ENCODE measurements around the gene DHH. TPM values are rescaled to one million over a fixed set of nuclear protein-coding genes. Genes with fewer than 3 reads are reported as not detected.
"Not testable (repeated sequence)": the region's sequence is repeated elsewhere in the genome, so short reads cannot be mapped to it uniquely, and the experiment has no call there.

The DHH gene
- total RNA-seq, 1 donor from 2014 or later = 0.46 TPM

DNA sequence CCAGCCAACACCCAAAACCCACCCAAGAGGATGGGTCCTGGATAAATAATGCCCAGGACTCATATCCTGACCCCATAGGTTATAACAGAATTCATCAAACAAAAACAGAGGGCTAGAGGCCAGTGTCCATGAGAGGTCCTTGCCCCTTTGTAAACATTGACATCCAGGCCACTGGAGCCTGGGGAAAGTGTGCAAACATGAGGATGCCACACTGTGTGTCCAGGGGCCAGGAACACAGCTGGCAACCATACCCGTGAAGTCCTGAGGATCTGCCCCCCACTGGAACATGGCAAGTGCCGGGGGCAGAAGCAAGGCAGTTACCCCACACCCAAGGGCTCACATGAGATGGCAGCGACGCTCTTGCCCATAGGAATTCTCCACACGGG is 29.8 kb downstream of the DHH start:
- no peak for DNase-seq (ENCODE audit: low spot score)
- H3K36me3 Mint-ChIP-seq (ENCODE audit: low read depth, unreplicated experiment) = no peaks in the 10 kb centered on the region
- no peaks in the 10 kb centered on the region for H3K9me3 Mint-ChIP-seq (ENCODE audit: unreplicated experiment)
- no peak overlapping the region for H3K4me3 Mint-ChIP-seq (ENCODE audit: unreplicated experiment)
- H3K27me3 Mint-ChIP-seq (ENCODE audit: unreplicated experiment) = peaks cover 5% of the 10 kb centered on the region
- H3K4me1 Mint-ChIP-seq (ENCODE audit: unreplicated experiment) = peaks cover 11% of the 10 kb centered on the region
- TF ChIP-seq, protein P1, sequence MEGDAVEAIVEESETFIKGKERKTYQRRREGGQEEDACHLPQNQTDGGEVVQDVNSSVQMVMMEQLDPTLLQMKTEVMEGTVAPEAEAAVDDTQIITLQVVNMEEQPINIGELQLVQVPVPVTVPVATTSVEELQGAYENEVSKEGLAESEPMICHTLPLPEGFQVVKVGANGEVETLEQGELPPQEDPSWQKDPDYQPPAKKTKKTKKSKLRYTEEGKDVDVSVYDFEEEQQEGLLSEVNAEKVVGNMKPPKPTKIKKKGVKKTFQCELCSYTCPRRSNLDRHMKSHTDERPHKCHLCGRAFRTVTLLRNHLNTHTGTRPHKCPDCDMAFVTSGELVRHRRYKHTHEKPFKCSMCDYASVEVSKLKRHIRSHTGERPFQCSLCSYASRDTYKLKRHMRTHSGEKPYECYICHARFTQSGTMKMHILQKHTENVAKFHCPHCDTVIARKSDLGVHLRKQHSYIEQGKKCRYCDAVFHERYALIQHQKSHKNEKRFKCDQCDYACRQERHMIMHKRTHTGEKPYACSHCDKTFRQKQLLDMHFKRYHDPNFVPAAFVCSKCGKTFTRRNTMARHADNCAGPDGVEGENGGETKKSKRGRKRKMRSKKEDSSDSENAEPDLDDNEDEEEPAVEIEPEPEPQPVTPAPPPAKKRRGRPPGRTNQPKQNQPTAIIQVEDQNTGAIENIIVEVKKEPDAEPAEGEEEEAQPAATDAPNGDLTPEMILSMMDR (IDR thresholded peaks at IDR 0.05; ENCODE audit: unreplicated experiment) = no peak
- H3K27ac Mint-ChIP-seq (ENCODE audit: unreplicated experiment) = no peak overlapping the region

DNA sequence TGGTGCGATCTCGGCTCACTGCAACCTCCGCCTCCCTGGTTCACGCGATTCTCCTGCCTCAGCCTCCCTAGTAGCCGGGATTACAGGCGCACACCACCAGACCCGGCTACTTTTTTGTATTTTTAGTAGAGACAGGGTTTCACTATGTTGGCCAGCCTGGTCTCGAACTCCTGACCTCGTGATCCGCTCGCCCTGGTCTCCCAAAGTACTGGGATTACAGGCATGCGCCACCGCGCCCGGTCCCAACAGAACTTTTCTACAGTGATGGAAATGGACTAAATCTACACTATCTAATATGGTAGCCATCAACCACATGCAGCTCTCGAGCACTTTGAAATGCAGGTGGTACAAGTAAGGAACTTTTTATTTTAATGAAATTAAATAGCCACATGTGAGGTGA is 32.7 kb downstream of the DHH start:
- H3K9me3 Mint-ChIP-seq (ENCODE audit: unreplicated experiment); H3K27ac Mint-ChIP-seq (ENCODE audit: unreplicated experiment); DNase-seq (ENCODE audit: low spot score); H3K4me3 Mint-ChIP-seq (ENCODE audit: unreplicated experiment): not testable (repeated sequence)
- H3K4me1 Mint-ChIP-seq (ENCODE audit: unreplicated experiment) = peaks cover 32% of the 10 kb centered on the region
- H3K36me3 Mint-ChIP-seq (ENCODE audit: low read depth, unreplicated experiment) = peaks cover 11% of the 10 kb centered on the region
- peaks cover 21% of the 10 kb centered on the region for H3K27me3 Mint-ChIP-seq (ENCODE audit: unreplicated experiment)

DNA sequence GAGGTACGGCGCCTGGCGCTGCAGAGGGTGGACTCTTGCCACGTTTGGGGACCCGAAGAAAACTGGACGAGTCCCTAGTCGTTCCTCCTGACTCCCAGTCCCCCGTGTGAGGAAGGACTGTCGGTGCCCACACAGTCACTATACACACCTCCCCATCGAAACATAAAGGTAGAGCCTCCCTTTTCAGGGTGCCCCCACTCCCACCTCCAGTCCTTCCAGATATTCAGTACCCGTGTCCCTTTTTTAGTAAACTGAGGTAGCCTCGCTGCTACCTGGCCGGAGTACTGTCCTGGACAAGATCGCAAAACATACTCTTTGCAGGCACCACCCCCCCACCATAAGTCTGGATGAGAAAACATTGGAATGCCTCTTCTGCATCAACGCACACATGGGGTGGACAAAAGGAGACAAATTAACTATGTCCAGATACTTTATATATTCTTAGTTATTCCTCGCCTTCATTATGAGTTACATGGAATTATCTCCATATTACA is 33.4 kb downstream of the DHH start:
- Mint-ChIP-seq H3K4me3 (ENCODE audit: unreplicated experiment) (peak overlapping the region; percentile 96), H3K9me3 (ENCODE audit: unreplicated experiment) (no peaks in the 10 kb centered on the region), H3K4me1 (ENCODE audit: unreplicated experiment) (peaks cover 39% of the 10 kb centered on the region), H3K27ac (ENCODE audit: unreplicated experiment) (peak overlapping the region; percentile 89), H3K27me3 (ENCODE audit: unreplicated experiment) (peaks cover 22% of the 10 kb centered on the region), H3K36me3 (ENCODE audit: low read depth, unreplicated experiment) (peaks cover 14% of the 10 kb centered on the region)
- DNase-seq (ENCODE audit: low spot score) = no peak
- TF ChIP-seq, protein P1 (IDR thresholded peaks at IDR 0.05; ENCODE audit: unreplicated experiment) = no peak

DNA sequence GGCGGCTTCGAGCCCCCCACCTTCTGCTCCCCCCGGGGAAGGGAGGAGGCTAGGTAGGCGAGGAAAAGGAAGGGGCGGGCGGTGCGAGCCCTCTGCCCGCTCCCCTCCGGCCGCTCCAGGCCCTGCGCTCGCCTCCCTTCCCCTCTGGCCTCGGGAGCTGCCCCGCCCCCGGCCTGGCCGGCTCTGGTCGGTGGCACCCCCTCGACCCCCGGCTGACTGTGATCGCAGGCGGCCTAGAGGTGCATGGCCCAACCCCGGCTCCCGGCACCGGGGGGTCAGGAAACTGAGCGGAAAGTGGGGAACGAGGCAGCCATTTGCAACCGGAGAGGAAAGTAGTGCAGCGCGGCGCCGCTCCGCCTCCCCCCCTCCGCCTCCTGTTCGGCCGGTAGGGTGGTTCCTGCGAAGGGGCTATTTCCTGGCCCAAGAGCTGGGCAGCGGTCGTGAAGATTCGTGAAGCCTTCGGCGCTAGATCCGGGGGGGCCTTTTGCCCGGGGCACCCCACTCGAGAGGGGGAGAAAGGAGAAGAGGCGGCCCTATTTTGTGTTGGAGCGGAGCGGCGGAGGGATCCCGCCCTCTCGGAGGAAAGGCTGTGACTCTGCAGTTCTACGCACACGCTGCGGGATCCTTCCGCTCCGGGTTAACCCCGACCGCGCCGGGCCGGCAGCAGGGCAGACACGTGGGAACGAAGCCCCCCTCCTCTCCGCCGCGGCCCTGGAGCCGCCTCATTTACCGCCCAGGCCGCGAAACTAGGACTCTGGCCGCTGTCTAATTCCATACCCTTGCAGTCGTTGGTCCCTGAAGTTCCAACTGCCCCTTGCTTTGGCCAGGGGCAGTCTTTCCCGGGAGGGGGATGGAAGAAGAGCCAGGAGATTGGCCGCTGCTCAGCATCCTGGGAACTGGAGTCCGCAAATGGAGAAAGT is 34.1 kb downstream of the DHH start, which contains the start of gene KMT2D:
TSS of gene KMT2D (minus strand) at position 558 of the 920 bp plus-strand sequence. CDS start 5,470 bp downstream, outside the sequence.
- TF ChIP-seq, protein P1 (IDR thresholded peaks at IDR 0.05; ENCODE audit: unreplicated experiment) = no peak
- Mint-ChIP-seq H3K36me3 (ENCODE audit: low read depth, unreplicated experiment) (peaks cover 21% of the 10 kb centered on the region), H3K4me1 (ENCODE audit: unreplicated experiment) (peaks cover 46% of the 10 kb centered on the region), H3K27me3 (ENCODE audit: unreplicated experiment) (peaks cover 25% of the 10 kb centered on the region), H3K27ac (ENCODE audit: unreplicated experiment) (peak within 1 kb of the TSS; percentile 97), H3K4me3 (ENCODE audit: unreplicated experiment) (peak within 1 kb of the TSS; percentile 98), H3K9me3 (ENCODE audit: unreplicated experiment) (no peaks in the 10 kb centered on the region)
- peak; percentile 89 for DNase-seq (ENCODE audit: low spot score)

DNA sequence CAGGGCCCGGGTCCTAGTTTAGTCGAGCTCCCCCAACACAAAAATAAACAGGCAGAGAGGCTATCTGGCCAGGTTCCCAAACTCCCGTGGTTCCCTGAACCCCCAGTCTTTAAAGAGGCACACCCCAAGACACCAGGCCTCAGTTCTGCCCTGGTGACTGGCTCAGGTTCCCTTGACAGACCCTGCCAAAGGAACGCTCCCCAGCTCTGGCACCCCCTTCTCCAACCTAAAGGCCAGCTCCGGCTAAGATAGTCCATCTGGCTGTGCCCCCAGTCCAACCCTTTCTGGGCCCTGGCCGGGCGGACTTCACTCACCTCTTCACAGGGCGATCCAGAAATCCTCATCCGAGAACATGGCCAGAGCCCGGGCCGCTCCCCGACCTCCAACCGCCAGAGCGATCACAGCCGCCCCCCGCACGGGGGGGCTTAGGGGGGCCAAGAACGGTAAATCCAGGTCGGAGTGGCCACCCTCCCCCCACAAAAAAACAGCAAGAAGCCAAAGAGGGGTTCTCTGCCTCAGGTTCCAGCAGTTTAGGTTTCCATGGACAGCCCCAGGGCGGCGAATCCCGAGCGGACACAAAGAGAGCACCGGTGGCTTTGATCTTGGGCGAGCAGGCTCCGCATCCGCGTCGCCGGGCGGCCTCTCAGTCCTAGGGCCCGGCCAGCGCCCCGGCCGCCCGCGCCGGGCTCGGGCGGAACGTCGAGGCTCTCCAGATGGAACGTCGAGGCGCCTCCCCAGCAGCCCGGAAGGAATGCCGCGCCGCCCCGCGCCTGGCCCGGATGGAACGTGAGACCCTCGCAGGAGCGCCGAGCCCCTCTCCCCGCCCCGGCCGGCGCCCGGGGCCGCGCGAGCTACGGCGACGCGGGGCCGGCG is 35.1 kb downstream of the DHH start:
- Mint-ChIP-seq H3K9me3 (ENCODE audit: unreplicated experiment) (no peaks in the 10 kb centered on the region), H3K27ac (ENCODE audit: unreplicated experiment) (peak overlapping the region; percentile 89), H3K36me3 (ENCODE audit: low read depth, unreplicated experiment) (peaks cover 30% of the 10 kb centered on the region), H3K4me1 (ENCODE audit: unreplicated experiment) (peaks cover 54% of the 10 kb centered on the region), H3K27me3 (ENCODE audit: unreplicated experiment) (peaks cover 25% of the 10 kb centered on the region), H3K4me3 (ENCODE audit: unreplicated experiment) (peak overlapping the region; percentile 98)
- TF ChIP-seq, protein P1 (IDR thresholded peaks at IDR 0.05; ENCODE audit: unreplicated experiment) = no peak
- peak; percentile 59 for DNase-seq (ENCODE audit: low spot score)

Data from endothelial cell (in vitro differentiated cells).